Peyer's patch (tissue), 4 donors: ENCODE measurements around the gene ITGA8. TPM values are rescaled to one million over a fixed set of nuclear protein-coding genes. Genes with fewer than 3 reads are reported as not detected.

Source experiments
- DNase-seq, 3 donors: peaks; one replicate each; pipeline ENCODE4 v3.0.0-alpha.2; 2017 to 2019
- H3K27ac ChIP-seq, 4 donors: fragments of 200-600 bp; sonication (generic); one replicate each; pipeline ENCODE4 v1.5.1; 2016 to 2019
- H3K27me3 ChIP-seq, 2 donors: fragments of 200-600 bp; sonication (generic); one replicate each; pipeline ENCODE4 v1.5.1; 2019
- H3K36me3 ChIP-seq, 3 donors: fragments of 200-600 bp; sonication (generic); one replicate each; pipeline ENCODE4 v1.5.1; 2016 to 2019
- H3K4me1 ChIP-seq, 4 donors: fragments of 200-600 bp; sonication (generic); one replicate each; pipeline ENCODE4 v1.5.1; 2016 to 2019
- H3K4me3 ChIP-seq, 4 donors: fragments of 200-600 bp; sonication (generic); 1 replicate in 3 of 4; 2 replicates in 1 of 4; pipeline ENCODE4 v1.5.1; 2016 to 2019; ENCODE audit warnings: mild to moderate bottlenecking in 1 of 4
- H3K9me3 ChIP-seq, 4 donors: fragments of 200-600 bp; sonication (generic); one replicate each; pipeline ENCODE4 v1.5.1; 2016 to 2019; ENCODE audit warnings: mild to moderate bottlenecking in 1 of 4
- CTCF ChIP-seq, 6 experiments: fragments of 450-650 bp in 4 of 6; fragments of 200-600 bp in 2 of 6; sonication (generic) in 1 of 6; IDR thresholded peaks; one replicate each; pipeline ENCODE4 v1.5.1; 2017 to 2019; ENCODE audit warnings: antibody characterized with exemption in 6 of 6, mild to moderate bottlenecking in 3 of 6, moderate library complexity in 1 of 6
- POLR2A ChIP-seq, 2 donors: fragments of 450-650 bp; IDR thresholded peaks; one replicate each; pipeline ENCODE4 v1.5.1; 2017; ENCODE audit warnings: antibody characterized with exemption in 2 of 2, mild to moderate bottlenecking in 2 of 2, moderate library complexity in 2 of 2
- total RNA-seq, 4 donors: library from RNA; depleted of rRNA; stranded (reverse); fragments of >200 nt; gene quantifications; one replicate each; pipeline ENCODE4 v1.1.0, GENCODE V29; 2016

Gene ITGA8
- total RNA-seq, 4 donors from 2014 or later: 2.4 to 13.2 (median 3.9) TPM

DNA sequence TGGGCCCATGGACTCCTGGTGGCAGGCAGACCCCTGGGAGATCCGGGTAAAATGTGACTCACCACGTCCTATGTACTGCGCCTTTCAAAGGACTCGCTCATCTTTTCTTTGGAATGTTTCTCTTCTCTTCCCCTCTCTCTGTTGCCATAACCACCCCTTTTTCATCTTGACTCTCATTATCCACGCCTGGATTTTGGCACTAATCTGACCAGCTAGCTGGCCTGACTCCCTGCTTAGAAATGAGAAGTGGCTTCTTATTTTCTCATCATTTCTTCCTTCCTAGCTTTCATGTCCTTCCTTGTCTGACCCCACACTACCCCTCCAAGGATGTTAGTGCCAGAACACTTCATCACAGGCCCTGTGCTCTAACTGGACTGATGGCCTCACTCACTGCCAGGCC, 250.6 kb downstream of the ITGA8 start:
- no peak for DNase-seq
- Histone ChIP-seq H3K4me1 (no peaks in the 10 kb centered on the region), H3K36me3 (no peaks in the 10 kb centered on the region), H3K4me3 (no peak overlapping the region), H3K9me3 (no peaks in the 10 kb centered on the region), H3K27me3 (no peaks in the 10 kb centered on the region), H3K27ac (no peak overlapping the region)
- TF ChIP-seq POLR2A (IDR thresholded peaks at IDR 0.05) (no peak), CTCF (IDR thresholded peaks at IDR 0.05) (no peak)

DNA sequence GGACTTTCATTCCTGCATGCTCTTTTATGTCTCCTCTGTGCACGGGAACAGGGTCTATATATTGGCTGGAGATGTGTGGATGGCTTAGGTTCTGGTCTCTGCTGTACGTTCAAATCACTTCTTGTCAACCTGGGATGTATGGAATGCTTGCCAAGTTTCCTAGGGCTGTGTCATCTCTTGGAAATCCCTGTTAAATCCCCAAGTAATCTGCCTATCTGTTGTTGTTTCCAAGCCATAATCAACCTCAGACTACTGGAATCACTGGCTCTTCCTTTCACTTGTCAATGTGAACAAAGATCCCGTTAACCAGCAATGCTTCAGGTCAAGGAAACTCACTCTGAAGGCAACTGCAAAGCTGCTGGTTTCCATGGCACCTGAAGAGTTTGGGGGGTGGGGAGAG, 255.3 kb downstream of the ITGA8 start:
- no peak for DNase-seq
- no peaks in the 10 kb centered on the region for H3K9me3 ChIP-seq
- H3K27ac ChIP-seq: no peak overlapping the region
- no peaks in the 10 kb centered on the region for H3K4me1 ChIP-seq
- TF ChIP-seq CTCF (IDR thresholded peaks at IDR 0.05) (no peak), POLR2A (IDR thresholded peaks at IDR 0.05) (no peak)
- H3K4me3 ChIP-seq: no peak overlapping the region
- H3K36me3 ChIP-seq: no peaks in the 10 kb centered on the region
- H3K27me3 ChIP-seq: no peaks in the 10 kb centered on the region

Other genes with a start within 250 kb of the ITGA8 start
- 10 to 100 TPM; 17.0 to 26.4 (median 22.4) TPM for gene MINDY3, start 140.6 kb upstream of the ITGA8 start, total RNA-seq